SK-N-SH treated with all-trans-retinoic acid at 6 μM for 48 hours (cell line): ENCODE results near the gene DYNC2I2.
"Not testable (repeated sequence)": the region's sequence is repeated elsewhere in the genome, so short reads cannot be mapped to it uniquely, and the experiment has no call there.

ENCODE experiments used
- ARNTL ChIP-seq: fragments of 450-650 bp; formaldehyde crosslinking; IDR thresholded peaks from 2 replicates; pipeline ENCODE4 v1.5.0; 2020; ENCODE audit warnings: low read depth, mild to moderate bottlenecking, moderate library complexity, borderline replicate concordance
- ESRRG ChIP-seq: fragments of 250-450 bp; sonication (Bioruptor Pico); IDR thresholded peaks from 2 replicates; pipeline ENCODE4 v1.6.1; 2021; ENCODE audit warnings: mild to moderate bottlenecking
- OSR1 ChIP-seq: fragments of 250-450 bp; sonication (Bioruptor Pico); IDR thresholded peaks from 2 replicates; pipeline ENCODE4 v1.8.0; 2022; ENCODE audit warnings: moderate library complexity, mild to moderate bottlenecking, inconsistent platforms
- PATZ1 ChIP-seq: fragments of 250-450 bp; sonication (Bioruptor Pico); IDR thresholded peaks from 2 replicates; pipeline ENCODE4 v1.8.0; 2020; ENCODE audit warnings: mild to moderate bottlenecking, moderate library complexity, borderline replicate concordance
- RARB ChIP-seq: fragments of 250-450 bp; sonication (Bioruptor Pico); IDR thresholded peaks from 2 replicates; pipeline ENCODE4 v1.8.0; 2021; ENCODE audit warnings: mild to moderate bottlenecking, moderate library complexity
- TCF4 ChIP-seq: fragments of 250-450 bp; sonication (Bioruptor Pico); IDR thresholded peaks from 2 replicates; pipeline ENCODE4 v1.8.0; 2021; ENCODE audit warnings: mild to moderate bottlenecking, moderate library complexity, borderline replicate concordance
- TOX ChIP-seq: fragments of 250-450 bp; sonication (Bioruptor Pico); IDR thresholded peaks from 2 replicates; pipeline ENCODE4 v1.8.0; 2021; ENCODE audit warnings: mild to moderate bottlenecking, moderate library complexity, borderline replicate concordance
- ZFP30 ChIP-seq: fragments of 450-650 bp; formaldehyde crosslinking; IDR thresholded peaks from 2 replicates; pipeline ENCODE4 v1.5.0; 2022; ENCODE audit warnings: mild to moderate bottlenecking, moderate library complexity
- ZNF565 ChIP-seq: fragments of 450-650 bp; formaldehyde crosslinking; conservative IDR thresholded peaks from 2 replicates; pipeline ENCODE4 v1.5.0; 2020; ENCODE audit warnings: low read depth, mild to moderate bottlenecking, moderate library complexity
- ZNF70 ChIP-seq: fragments of 450-650 bp; formaldehyde crosslinking; IDR thresholded peaks from 2 replicates; pipeline ENCODE4 v1.5.0; 2020; ENCODE audit warnings: mild to moderate bottlenecking, moderate library complexity
- TF ChIP-seq, protein P1 (sequence below): fragments of 250-450 bp; sonication (Bioruptor Pico); IDR thresholded peaks from 2 replicates; pipeline ENCODE4 v1.5.1; 2021; ENCODE audit warnings: mild to moderate bottlenecking, moderate library complexity

DNA sequence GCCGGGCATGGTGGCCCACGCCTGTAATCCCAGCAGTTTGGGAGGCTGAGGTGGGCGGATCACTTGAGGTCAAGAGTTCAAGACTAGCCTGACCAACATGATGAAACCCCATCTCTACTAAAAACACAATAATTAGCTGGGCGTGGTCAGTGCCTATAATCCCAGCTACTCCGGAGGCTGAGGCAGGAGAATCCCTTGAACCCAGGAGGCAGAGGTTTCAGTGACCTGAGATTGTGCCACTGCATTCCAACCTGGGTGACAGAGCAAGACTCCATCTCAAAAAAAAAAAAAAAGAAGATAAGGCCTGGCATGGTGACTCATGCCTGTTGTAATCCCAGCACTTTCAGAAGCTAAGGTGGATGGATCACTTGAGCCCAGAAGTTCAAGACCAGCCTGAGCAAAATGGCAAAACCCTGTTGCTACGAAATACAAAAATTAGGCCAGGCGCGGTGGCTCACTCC is 9.9 kb upstream of the DYNC2I2 start:
- TF ChIP-seq PATZ1 (CRISPR knock-in tag); ARNTL (CRISPR knock-in tag); ZNF70; ZFP30 (CRISPR knock-in tag); RARB; OSR1 (CRISPR knock-in tag); ESRRG (CRISPR knock-in tag); ZNF565 (CRISPR knock-in tag); TCF4 (CRISPR knock-in tag); TOX (CRISPR knock-in tag): not testable (repeated sequence)
- TF ChIP-seq, protein P1, sequence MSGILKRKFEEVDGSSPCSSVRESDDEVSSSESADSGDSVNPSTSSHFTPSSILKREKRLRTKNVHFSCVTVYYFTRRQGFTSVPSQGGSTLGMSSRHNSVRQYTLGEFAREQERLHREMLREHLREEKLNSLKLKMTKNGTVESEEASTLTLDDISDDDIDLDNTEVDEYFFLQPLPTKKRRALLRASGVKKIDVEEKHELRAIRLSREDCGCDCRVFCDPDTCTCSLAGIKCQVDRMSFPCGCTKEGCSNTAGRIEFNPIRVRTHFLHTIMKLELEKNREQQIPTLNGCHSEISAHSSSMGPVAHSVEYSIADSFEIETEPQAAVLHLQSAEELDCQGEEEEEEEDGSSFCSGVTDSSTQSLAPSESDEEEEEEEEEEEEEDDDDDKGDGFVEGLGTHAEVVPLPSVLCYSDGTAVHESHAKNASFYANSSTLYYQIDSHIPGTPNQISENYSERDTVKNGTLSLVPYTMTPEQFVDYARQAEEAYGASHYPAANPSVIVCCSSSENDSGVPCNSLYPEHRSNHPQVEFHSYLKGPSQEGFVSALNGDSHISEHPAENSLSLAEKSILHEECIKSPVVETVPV = not testable (repeated sequence)
